HG03060 (cell line): Measurements from ENCODE around the gene PCA3.

Experiments
- ATAC-seq: cut with Tn5 transposase; IDR thresholded peaks from one replicate; pipeline ENCODE4 v1.9.1; 2021; ENCODE audit warnings: low read depth, moderate number of reproducible peaks; ENCODE audit not compliant: unreplicated experiment

PCA3 gene

GRCh38 chr9:76756268-76756640 lies 8.0 kb upstream of the PCA3 start:
- ATAC-seq = no peak

GRCh38 chr9:76756941-76757673 lies 7.1 kb upstream of the PCA3 start:
- ATAC-seq = peak; percentile 35

- no peak for ATAC-seq
These were observed 5.8 kb upstream of the PCA3 start for GRCh38 chr9:76758476-76758875.

GRCh38 chr9:76759732-76760131 lies 4.5 kb upstream of the PCA3 start:
- ATAC-seq = no peak

- no peak for ATAC-seq
These were observed 2.8 kb upstream of the PCA3 start for GRCh38 chr9:76761448-76761847.

GRCh38 chr9:76766126-76766525 lies 1.9 kb downstream of the PCA3 start:
- ATAC-seq = no peak

GRCh38 chr9:76772686-76773445 lies 8.6 kb downstream of the PCA3 start:
- ATAC-seq = no peak

GRCh38 chr9:76784881-76785280 lies 20.6 kb downstream of the PCA3 start:
- no peak for ATAC-seq

GRCh38 chr9:76785501-76785900 lies 21.3 kb downstream of the PCA3 start:
- ATAC-seq = no peak

- no peak for ATAC-seq
These were observed 23.4 kb downstream of the PCA3 start for GRCh38 chr9:76787677-76788076.

GRCh38 chr9:76789840-76790239 lies 25.6 kb downstream of the PCA3 start:
- no peak for ATAC-seq

GRCh38 chr9:76793784-76794431 lies 29.7 kb downstream of the PCA3 start:
- ATAC-seq = no peak

- no peak for ATAC-seq
These were observed 32.1 kb downstream of the PCA3 start for GRCh38 chr9:76796296-76796695.

GRCh38 chr9:76798527-76798926 lies 34.3 kb downstream of the PCA3 start:
- ATAC-seq = no peak

- ATAC-seq = no peak
These were observed 35.2 kb downstream of the PCA3 start for GRCh38 chr9:76799473-76799872.

GRCh38 chr9:76800901-76801300 lies 36.7 kb downstream of the PCA3 start:
- no peak for ATAC-seq

- ATAC-seq = no peak
These were observed 38.8 kb downstream of the PCA3 start for GRCh38 chr9:76803083-76803482.

GRCh38 chr9:76803762-76804161 lies 39.5 kb downstream of the PCA3 start:
- no peak for ATAC-seq

- no peak for ATAC-seq
These were observed 44.4 kb downstream of the PCA3 start for GRCh38 chr9:76808636-76809035.

- ATAC-seq = peak; percentile 73
These were observed 46.2 kb downstream of the PCA3 start for GRCh38 chr9:76810377-76810957.

GRCh38 chr9:76812591-76812990 lies 48.4 kb downstream of the PCA3 start:
- ATAC-seq = no peak
